Uterus (tissue), 2 donors: Measurements from ENCODE around the gene HECTD3.

Experiments
- POLR2A ChIP-seq, 2 donors: fragments of 450-650 bp; IDR thresholded peaks; one replicate each; pipeline ENCODE4 v1.6.1; 2016; ENCODE audit warnings: antibody characterized with exemption in 2 of 2, mild to moderate bottlenecking in 1 of 2, moderate library complexity in 1 of 2
- TF ChIP-seq, protein P1 (sequence below), 4 experiments: fragments of 200-600 bp in 2 of 4; fragments of 450-650 bp in 2 of 4; sonication (generic) in 2 of 4; IDR thresholded peaks; one replicate each; pipeline ENCODE4 v1.5.1; 2016 to 2019; ENCODE audit warnings: antibody characterized with exemption in 4 of 4, mild to moderate bottlenecking in 2 of 4, moderate library complexity in 1 of 4

DNA sequence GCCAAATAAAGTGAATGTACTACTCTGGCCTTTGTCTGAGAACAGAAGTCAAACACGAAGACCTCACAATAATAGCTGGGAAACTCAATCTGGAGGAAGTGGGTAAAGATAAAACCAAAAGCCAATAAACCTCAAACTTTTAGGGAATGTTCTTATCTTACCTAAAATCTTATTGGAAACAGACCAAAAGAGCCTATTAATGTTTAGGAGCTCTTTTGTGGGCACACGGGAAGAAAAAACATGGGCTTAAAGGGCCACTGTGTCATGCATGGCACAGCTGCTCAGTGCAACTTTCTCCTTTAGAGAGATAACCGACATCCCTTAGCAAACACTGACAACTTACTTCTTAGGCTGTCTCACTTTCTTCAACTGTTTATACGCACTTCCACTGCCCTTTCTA is 40.8 kb downstream of the HECTD3 start:
- TF ChIP-seq, protein P1, sequence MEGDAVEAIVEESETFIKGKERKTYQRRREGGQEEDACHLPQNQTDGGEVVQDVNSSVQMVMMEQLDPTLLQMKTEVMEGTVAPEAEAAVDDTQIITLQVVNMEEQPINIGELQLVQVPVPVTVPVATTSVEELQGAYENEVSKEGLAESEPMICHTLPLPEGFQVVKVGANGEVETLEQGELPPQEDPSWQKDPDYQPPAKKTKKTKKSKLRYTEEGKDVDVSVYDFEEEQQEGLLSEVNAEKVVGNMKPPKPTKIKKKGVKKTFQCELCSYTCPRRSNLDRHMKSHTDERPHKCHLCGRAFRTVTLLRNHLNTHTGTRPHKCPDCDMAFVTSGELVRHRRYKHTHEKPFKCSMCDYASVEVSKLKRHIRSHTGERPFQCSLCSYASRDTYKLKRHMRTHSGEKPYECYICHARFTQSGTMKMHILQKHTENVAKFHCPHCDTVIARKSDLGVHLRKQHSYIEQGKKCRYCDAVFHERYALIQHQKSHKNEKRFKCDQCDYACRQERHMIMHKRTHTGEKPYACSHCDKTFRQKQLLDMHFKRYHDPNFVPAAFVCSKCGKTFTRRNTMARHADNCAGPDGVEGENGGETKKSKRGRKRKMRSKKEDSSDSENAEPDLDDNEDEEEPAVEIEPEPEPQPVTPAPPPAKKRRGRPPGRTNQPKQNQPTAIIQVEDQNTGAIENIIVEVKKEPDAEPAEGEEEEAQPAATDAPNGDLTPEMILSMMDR (IDR thresholded peaks at IDR 0.05): no peak
- TF ChIP-seq POLR2A (IDR thresholded peaks at IDR 0.05): no peak
